Dedifferentiated amniotic fluid mesenchymal stem cell (primary cell): Measurements from ENCODE around the gene KIF3A.

Experiments used
- DNase-seq: peaks from one replicate; pipeline ENCODE4 v3.0.0-alpha.2; 2016; ENCODE audit errors: extremely low spot score

The KIF3A gene

DNA sequence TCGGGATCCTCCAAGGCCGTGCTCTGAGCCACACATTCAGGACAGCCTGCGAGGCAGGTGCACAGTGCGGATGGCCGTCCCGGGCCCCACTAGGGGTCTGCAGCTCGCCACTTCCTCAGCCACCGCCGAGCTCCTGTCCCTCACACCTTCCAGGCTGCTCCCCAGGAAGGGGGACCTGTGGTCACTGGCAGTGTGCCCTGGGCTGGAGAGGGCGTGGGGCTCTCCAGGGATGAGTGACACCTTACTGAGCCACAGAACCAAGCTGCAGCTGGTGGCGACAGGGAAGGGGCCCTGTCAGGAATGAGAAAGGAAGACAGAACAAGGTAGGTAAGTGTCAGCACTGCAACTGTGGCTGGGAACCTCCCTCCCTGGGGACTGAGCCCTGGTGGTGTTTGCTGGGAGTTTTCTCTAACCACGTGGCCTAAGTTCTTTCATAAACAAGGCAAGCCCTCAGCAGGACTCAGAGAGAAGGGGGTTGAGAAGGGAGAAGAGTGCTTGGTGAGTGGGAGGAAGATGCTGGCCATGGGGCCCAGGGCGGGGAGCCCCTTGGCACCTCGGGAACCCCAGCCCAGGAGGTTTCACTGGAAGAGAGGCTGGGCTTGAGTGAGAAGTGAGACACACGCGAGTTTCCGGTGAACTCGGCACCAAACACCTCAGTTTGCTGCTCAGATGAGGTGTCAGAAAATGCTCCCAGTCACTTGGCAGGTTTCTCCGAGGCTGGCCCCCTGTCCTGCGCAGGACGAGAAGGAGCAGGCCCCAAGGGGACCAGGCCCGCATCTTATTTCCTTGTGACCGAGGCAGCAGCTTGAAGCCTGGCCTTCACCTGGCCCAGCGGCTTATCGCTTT, 74.2 kb downstream of the KIF3A start:
- no peak for DNase-seq

DNA sequence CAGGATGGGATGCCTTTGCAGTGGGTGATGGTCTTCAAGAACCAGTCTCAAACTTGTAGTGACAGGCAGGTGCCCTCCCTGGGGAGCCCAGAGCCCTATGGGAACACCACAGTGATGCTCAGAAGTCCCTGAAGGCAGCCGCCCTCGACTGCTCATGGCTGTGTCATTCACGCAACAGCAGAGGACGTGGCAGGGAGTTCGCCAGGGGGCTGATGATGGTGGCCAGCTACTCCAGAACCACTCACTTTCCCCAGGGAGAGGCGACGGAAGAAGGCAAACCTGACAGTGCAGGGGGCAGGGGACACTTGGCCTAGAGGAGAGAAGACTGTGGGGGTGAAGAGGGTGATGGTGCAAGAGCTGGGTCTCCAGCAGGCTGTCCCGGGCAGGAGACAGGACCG, 75.3 kb downstream of the KIF3A start:
- no peak for DNase-seq

DNA sequence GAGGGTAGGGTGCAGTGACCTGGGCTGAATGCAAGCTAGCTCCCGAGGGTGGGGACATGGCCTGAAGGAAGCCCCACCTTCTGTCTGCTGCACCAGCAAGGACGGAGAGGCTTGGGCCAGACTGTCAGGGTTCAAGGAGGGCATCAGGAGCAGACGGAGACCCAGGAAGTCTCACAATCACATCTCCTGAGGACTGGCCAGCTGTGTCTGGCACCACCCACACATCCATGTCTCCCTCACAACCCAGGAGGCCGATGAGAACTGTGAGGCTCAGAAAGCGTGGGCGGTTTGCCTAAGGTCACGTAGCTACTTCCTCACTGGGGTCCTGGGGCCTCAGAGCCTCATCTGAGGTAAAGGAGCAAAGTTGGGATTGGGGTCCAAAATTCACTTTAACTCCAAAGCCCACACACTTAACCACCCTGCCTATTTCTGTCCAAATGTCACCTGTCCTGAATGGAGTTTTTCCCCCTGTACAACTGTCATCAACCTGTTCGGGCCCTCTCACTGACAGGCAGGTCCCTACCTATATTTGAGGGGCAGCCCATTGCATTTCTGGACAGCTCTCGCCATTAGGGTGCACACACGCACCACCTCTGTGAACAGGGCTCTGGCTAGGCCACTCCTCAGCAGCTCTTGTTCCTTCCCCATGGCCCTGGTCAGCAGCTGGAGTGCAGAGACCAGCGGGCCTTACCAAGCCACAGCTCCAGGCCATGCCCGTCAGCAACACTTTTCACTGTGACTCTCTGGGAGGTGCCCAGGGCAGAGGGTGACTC, 75.9 kb downstream of the KIF3A start:
- DNase-seq: no peak

DNA sequence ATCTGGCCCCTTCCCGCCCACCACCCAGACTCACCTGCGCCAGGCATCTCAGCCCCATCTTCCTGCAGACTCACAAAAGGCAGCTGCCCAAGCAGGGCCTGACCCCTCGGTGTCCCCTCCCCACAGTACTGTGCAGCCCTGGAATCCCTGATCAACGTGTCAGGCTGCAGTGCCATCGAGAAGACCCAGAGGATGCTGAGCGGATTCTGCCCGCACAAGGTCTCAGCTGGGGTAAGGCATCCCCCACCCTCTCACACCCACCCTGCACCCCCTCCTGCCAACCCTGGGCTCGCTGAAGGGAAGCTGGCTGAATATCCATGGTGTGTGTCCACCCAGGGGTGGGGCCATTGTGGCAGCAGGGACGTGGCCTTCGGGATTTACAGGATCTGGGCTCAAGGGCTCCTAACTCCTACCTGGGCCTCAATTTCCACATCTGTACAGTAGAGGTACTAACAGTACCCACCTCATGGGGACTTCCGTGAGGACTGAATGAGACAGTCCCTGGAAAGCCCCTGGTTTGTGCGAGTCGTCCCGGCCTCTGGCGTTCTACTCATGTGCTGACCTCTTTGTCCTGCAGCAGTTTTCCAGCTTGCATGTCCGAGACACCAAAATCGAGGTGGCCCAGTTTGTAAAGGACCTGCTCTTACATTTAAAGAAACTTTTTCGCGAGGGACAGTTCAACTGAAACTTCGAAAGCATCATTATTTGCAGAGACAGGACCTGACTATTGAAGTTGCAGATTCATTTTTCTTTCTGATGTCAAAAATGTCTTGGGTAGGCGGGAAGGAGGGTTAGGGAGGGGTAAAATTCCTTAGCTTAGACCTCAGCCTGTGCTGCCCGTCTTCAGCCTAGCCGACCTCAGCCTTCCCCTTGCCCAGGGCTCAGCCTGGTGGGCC, 77.5 kb downstream of the KIF3A start:
- DNase-seq: no peak

DNA sequence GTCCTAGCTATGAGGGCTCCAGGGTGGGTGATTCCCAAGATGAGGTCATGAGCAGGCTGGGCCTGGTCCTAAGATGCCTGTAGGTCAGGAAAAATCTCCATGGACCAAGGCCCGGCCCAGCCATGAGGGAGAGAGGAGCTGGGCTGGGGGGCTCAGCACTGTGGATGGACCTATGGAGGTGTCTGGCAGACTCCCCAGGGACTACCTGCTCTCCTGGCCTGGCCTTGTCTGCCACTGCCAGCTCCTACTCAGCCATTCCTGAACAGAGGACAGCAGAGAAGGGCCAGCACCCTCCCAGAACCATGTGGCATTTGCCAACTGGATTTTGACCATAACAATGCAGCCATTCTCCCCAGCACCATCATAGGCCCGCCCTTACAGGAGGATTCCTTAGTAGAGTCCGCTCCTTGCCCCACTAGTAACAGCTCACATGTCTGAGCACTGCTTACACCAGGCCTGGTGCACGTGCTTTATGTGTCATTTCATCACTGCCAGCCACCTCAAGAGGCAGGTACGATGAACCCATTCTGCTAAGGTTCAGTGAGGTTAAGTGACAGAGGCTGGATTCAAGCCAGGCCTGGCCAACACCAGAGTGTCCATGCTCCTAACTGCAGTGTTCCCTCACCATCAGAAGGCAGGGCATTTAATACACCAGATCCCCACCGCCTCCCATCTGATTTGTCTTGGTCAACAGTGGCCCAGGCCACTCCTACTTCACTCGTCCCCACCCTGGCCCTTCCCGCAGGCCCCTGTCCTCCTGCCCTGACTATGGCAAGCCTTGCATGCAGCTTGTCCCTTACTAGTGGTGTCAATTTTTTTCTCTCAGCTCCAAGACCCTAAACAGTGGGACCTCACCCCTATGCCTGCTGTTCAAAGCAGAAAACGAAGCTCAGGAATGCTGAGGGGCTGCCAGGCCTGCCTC, 78.7 kb downstream of the KIF3A start:
- DNase-seq: no peak

- DNase-seq: no peak
These were observed 79.5 kb downstream of the KIF3A start, which contains the start of gene IL13 for GRCh38 chr5:132657676-132658380. IL13 (plus strand) TSS chr5:132658173; CDS start chr5:132658187, 14 bp downstream.

- DNase-seq: no peak
These were observed 80.5 kb downstream of the KIF3A start for GRCh38 chr5:132656774-132657355.

DNA sequence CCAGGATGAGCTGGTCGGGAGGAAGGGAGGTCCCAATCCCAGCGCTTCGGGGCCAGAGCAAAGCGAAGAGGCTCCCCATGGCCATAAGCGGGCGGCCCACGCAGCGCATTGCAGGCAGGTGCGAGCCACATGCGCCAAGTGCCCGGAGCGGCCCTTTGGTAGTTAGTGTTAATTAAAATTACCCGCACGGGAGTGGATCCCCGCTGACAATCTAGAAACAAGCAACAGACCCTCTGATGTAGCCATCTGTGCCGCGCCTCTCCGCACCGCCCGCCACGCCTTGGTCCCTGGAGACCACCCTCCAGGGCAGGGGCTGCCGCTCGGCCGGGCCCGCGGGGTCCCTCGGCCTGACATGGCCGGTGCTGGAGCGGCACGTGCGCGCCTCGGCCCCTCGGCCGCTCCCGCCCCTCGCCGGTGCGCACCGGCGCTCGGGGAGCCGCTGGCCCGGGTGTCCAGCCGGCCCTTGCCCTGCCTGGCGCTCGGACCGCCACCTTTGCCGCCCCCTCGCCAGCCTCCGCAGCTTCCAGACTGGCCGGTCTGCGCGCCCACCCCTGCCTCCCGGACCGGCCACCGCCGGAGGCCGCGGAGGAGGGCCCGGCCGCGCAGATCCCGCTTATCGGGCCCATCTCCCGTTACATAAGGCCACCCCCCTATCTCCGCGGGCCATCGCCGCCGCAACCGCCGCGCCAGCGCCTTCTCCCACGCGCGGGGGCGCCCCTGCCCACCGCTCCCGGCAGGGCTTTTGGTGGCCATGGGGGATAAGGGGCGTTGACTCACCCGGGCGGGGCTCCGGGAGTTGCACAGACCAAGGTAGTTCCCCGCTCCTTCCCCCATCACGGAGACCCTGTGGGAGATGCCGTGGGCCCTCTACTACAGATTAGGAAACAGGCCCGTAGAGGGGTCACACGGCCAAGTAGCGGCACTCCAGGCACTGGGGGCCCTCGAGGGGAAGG, 81.2 kb downstream of the KIF3A start:
- no peak for DNase-seq

GRCh38 chr5:132653716-132654115, 83.6 kb downstream of the KIF3A start:
- no peak for DNase-seq

GRCh38 chr5:132651838-132652469, 85.4 kb downstream of the KIF3A start:
- DNase-seq: no peak

DNA sequence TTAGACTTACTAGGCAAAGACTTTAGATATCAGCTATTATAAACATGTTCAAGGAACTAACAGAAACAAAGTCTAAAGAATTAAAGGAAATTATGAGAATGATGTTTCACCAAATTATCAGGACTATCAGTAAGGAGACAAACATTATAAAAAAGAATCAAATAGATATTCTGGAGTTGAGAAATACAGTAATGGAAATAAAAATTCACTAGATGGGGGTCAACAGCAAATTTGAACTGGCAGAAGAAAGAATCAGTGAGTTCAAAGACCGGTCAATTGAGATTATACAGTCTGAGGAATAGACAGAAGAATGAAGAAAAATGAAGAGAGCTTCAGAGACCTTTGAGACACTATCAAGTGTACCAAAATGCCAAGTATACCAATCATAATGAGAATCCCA, 89.0 kb downstream of the KIF3A start:
- no peak for DNase-seq

GRCh38 chr5:132647473-132647872, 89.9 kb downstream of the KIF3A start:
- no peak for DNase-seq

GRCh38 chr5:132646583-132647266, 90.6 kb downstream of the KIF3A start:
- DNase-seq: no peak

- no peak for DNase-seq
These were observed 93.2 kb downstream of the KIF3A start for GRCh38 chr5:132644177-132644576.
